HG02870 (cell line): ENCODE data around the gene PXDC1.
"Not testable (repeated sequence)": the region's sequence is repeated elsewhere in the genome, so short reads cannot be mapped to it uniquely, and the experiment has no call there.

Experiments used
- ATAC-seq: cut with Tn5 transposase; IDR thresholded peaks from one replicate; pipeline ENCODE4 v1.9.1; 2021; ENCODE audit warnings: mild to moderate bottlenecking, moderate library complexity; ENCODE audit not compliant: unreplicated experiment

PXDC1 gene

DNA sequence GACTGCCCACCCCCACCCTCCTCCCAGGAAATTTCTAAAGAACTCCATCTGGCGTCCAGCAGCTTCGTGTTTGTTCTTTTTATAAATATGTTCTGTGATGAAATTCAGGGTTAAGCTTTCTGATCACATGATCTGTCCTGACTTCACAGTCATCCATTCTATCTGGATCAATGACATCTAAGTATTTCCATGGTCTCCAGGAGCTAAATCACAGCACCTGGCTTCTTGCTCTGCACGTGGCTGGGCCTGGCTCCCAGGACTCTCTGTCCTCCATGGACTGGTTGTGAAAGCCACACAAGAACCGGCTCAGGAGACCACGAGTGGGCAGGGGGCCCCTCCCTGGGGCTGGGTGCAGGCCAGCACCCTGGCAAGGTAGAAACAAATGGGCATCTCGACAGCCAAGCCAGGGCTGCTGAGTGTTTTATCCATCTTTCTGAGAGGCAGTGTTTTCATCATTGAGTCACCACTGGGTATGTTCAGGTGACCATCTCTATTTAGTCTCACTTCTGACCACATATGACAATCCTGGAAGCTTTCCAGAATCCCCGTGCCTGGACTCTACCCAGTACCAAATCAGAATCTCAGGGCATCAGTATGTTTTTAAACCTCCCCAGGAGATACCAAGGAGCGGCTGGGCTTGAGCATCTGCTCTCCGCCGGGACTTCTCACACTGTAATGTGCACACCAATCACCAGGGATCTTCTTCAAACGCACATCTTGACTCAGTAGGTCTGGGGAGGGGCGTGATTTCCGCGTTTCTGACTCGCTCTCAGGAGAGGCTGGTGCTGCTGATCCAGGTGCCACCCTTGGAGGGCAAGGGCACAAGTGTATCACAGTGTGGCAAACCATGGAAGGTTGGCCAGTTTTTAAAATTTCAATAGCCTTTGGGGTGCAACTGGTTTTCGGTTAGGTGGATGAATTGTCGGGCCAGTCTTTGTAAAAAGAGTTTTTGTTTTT is 31.6 kb upstream of the PXDC1 start:
- no peak for ATAC-seq

GRCh38 chr6:3781504-3781903 is 30.0 kb upstream of the PXDC1 start:
- no peak for ATAC-seq

DNA sequence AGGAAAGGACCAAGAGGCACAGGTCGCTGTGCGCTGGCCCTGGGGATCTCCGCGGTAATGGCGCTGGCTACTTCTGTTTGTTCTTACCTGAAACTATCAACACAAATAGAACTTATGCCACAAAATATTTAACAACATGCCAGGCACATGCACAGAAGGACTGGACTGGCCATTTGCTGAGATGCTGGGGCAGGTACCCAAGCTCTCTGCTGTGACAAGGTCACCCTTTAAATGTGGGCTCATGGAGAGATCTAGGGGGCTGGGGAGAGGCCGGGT is 28.0 kb upstream of the PXDC1 start:
- no peak for ATAC-seq

- ATAC-seq, result no peak
Observed at GRCh38 chr6:3778701-3779573, 27.4 kb upstream of the PXDC1 start.

DNA sequence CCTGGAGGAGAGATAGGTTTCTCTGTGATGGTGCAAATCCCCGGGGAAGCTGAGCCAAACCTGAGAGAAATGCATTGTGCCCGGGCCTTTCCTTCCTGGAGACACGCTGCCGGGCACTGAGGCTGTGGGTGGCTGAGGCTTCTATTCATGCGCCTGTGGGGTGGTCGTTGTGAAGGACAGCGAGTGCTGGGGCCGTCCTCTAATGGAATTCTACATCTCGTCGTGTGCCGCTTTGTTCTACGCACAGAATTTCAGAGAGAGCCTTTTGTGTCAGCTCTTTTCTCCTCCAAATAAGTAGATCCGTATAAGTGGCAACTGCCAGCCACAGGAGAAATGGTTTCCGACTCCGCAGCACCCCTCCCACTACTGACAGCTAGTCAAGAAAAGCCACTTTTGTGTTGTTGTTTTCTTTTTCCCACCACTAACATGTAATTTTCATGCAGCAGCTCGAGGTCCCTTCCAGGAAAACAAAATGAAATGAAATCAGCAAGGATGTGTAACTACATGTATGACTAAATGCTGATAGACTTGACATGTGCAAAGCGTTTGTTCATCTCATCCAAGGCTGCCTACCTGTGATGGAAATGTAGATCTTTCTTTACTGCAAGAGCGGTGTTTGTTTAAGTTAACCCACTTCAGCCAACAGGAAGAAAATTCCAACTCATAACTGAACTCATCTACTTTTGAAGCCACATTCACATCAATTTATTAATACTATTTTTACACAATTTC is 26.4 kb upstream of the PXDC1 start:
- no peak for ATAC-seq

- ATAC-seq, result no peak
Observed at GRCh38 chr6:3776881-3777507, 25.5 kb upstream of the PXDC1 start.

GRCh38 chr6:3775847-3776246 is 24.3 kb upstream of the PXDC1 start:
- no peak for ATAC-seq

DNA sequence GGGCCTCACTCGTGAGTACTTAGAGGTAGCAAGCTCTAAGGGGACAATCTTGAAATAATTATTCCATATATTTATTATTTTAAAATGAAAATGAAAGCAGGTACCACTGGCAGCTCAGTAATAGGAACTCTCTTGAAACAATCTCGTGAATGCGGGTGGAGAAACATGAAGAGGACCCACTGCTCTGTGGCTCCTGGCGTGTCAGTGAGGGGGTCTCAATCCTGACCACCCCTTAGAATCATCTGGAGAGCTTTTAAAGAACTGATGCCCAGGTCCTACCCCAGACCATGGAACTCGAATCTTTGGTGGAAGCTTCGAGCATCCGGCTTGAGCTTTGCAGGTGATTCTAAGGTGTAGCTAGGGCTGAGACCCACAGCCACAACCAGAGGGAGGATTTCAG is 23.9 kb upstream of the PXDC1 start:
- no peak for ATAC-seq

GRCh38 chr6:3773678-3774298 is 22.3 kb upstream of the PXDC1 start:
- ATAC-seq, result no peak

GRCh38 chr6:3772127-3772999 is 20.9 kb upstream of the PXDC1 start:
- not testable (repeated sequence) for ATAC-seq

GRCh38 chr6:3771407-3772011 is 20.0 kb upstream of the PXDC1 start:
- no peak for ATAC-seq

- ATAC-seq, result no peak
Observed at GRCh38 chr6:3770023-3770720, 18.7 kb upstream of the PXDC1 start.

DNA sequence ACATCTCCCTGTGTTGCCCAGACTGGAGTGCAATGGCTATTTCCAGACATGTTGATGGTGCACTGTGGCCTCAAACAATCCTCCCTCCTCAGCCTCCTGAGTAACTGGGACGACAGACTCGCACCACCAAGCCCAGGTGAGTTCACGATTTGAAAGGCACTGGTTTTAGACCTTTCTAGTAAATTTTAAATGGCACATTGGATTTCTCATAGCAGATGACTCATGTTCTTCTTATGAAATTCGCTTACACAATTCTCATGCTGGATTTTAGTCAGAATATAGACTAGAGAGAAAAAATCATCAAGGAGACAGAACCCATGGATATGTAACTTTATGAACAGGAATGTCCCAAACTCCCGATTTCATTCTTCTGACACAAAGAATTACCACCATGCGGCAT is 18.1 kb upstream of the PXDC1 start:
- ATAC-seq, result no peak

GRCh38 chr6:3768502-3768901 is 17.0 kb upstream of the PXDC1 start:
- ATAC-seq, result no peak

DNA sequence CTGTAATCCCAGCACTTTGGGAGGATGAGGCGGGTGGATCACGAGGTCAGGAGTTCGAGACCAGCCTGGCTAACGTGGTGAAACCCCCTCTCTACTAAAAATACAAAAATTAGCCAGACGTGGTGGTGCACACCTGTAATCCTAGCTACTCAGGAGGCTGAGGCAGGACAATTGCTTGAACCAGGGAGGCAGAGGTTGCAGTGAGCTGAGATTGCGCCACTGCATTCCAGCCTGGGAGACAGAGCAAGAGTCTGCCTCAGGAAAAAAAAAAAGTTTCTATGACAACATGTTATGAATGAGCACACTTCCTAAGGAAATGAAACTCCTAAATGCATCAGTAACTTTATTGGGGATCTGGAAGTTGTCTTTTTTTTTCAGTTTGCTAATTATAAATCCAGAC is 16.0 kb upstream of the PXDC1 start:
- ATAC-seq, result not testable (repeated sequence)

DNA sequence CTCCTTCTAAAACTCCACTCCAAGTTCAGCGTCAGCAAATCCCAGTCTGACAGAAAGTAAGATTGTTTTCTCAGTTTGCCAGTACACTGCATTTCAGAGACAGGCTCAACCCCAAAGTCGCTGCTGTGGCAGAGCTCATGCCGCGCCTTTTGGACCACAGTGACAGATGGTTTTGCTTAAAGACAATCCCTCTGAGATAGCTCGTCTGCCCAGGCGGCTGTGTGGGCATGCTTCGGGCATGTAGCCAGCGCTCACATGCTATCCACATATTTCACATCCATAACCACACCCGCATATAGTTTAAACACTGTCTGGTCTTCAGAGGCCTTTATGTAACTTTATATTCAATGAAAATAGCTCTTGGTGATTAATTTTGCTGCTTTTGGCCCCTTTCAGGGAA is 14.7 kb upstream of the PXDC1 start:
- no peak for ATAC-seq

DNA sequence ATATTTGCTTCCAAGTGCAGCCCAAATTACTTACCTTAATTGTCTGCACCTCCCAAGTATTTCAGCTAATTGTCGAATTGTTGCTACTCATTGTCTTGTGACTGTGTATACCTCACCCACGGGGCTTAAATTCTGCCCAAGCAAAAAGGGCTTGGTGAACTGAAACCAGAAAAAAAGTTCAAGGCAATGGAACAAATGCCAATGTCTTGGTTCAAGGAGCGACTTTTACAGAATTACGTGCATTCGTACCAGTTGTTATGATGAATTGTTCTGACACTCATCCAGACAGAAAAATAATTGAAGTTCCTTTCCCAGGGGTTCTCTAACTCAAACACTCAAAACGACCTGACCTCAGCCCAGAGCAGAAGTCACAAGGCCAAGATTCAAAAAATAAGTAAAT is 13.9 kb upstream of the PXDC1 start:
- no peak for ATAC-seq

- no peak for ATAC-seq
Observed at GRCh38 chr6:3764516-3765335, 13.2 kb upstream of the PXDC1 start.
